K562 (cell line): ENCODE measurements around the gene BCL2L12. TPM values are rescaled to one million over a fixed set of nuclear protein-coding genes. Genes with fewer than 3 reads are reported as not detected.

Experiments used
- ATAC-seq: fragments of 200-7000 bp; cut with Tn5 transposase; 3 replicates; pipeline ENCODE4 v1.9.1; 2020; ENCODE audit warnings: moderate library complexity
- BruUV-seq: library from RNA; stranded (reverse); fragments of 400-500 nt; replicated peaks from 2 replicates; lab custom pipeline; 2021; lab: Mats Ljungman, UMichigan
- CTCF ChIA-PET: fragments of 300-600 bp; formaldehyde crosslinking; extraction: SDS; loops from one replicate; lab custom pipeline; 2021; ENCODE audit warnings: low intra/inter-chr PET ratio; lab: Yijun Ruan, JAX
- POLR2A ChIA-PET: fragments of 300-600, 350-650 bp; sonication (Branson Sonifier 250); formaldehyde crosslinking; extraction: SDS; loops from one replicate; lab custom pipeline; 2021; ENCODE audit warnings: antibody characterized with exemption, inconsistent platforms; lab: Yijun Ruan, JAX
- DNase-seq, 4 experiments: peaks; one replicate each; pipeline versions ENCODE4 v3.0.0 to v3.0.0-alpha.2; 2011 to 2018; ENCODE audit warnings: low spot score in 3 of 4, mixed read lengths in 3 of 4; ENCODE audit errors: extremely low read depth in 1 of 4
- FAIRE-seq: peaks from 2 replicates; lab custom pipeline; 2011; peaks lifted over from hg19 to GRCh38; lab: Jason Lieb, UNC
- H2AFZ ChIP-seq: 2 replicates; pipeline ENCODE4 v1.6.0; 2011; ENCODE audit warnings: low read depth, low read length, control low read depth, inconsistent platforms
- H3K27ac ChIP-seq: fragments of 200-600 bp; 3 replicates; pipeline ENCODE4 v1.8.0; 2011; ENCODE audit warnings: low read depth, mild to moderate bottlenecking, control low read depth, inconsistent platforms, low read length, moderate library complexity, mixed read lengths; ENCODE audit errors: extremely low read depth
- H3K27me3 ChIP-seq, 2 experiments: fragments of 300-600 bp in 1 of 2; 2 replicates in 1 of 2; 3 replicates in 1 of 2; pipeline versions ENCODE4 v1.6.0 to v1.8.0; 2011; ENCODE audit warnings: inconsistent platforms in 2 of 2, low read length in 2 of 2, mild to moderate bottlenecking in 1 of 2, mixed read lengths in 1 of 2, moderate library complexity in 1 of 2; ENCODE audit not compliant: control insufficient read depth in 2 of 2, insufficient read depth in 2 of 2
- H3K36me3 ChIP-seq: fragments of 300-600 bp; 3 replicates; pipeline ENCODE4 v1.8.0; 2011; ENCODE audit warnings: mild to moderate bottlenecking, low read length, inconsistent platforms; ENCODE audit not compliant: control insufficient read depth, insufficient read depth
- H3K4me1 ChIP-seq, 2 experiments: fragments of 200-600 bp in 1 of 2; replicated peaks in 1 of 2; 2 replicates in 1 of 2; 3 replicates in 1 of 2; pipeline versions ENCODE4 v1.5.1 to v1.8.0; 2011; ENCODE audit warnings: inconsistent platforms in 2 of 2, low read length in 2 of 2, mild to moderate bottlenecking in 1 of 2, mixed read lengths in 1 of 2, moderate library complexity in 1 of 2; ENCODE audit not compliant: control insufficient read depth in 2 of 2, insufficient read depth in 2 of 2
- H3K4me2 ChIP-seq: 2 replicates; pipeline ENCODE4 v1.6.1; 2011; ENCODE audit warnings: low read length, control low read depth, inconsistent platforms, mixed read lengths; ENCODE audit not compliant: insufficient read depth
- H3K4me3 ChIP-seq: fragments of 200-600 bp; sonication (generic), shearing (Covaris generic); 2 replicates; pipeline ENCODE4 v1.5.1; 2016; ENCODE audit warnings: control low read depth, inconsistent platforms
- H3K79me2 ChIP-seq: fragments of 200-600 bp; 3 replicates; pipeline ENCODE4 v1.8.0; 2011; ENCODE audit warnings: low read length, inconsistent platforms; ENCODE audit not compliant: control insufficient read depth, insufficient read depth
- H3K9ac ChIP-seq, 2 experiments: 2 replicates each; pipeline versions ENCODE4 v1.6.0 to v1.6.1; 2011; ENCODE audit warnings: low read depth in 2 of 2, low read length in 2 of 2, control low read depth in 1 of 2, inconsistent platforms in 1 of 2, mild to moderate bottlenecking in 1 of 2, mixed read lengths in 1 of 2; ENCODE audit not compliant: insufficient read depth in 1 of 2
- H3K9me1 ChIP-seq: one replicate; pipeline ENCODE4 v1.6.0; 2011; ENCODE audit warnings: inconsistent platforms, mild to moderate bottlenecking, low read length, moderate library complexity; ENCODE audit not compliant: control insufficient read depth, insufficient read depth
- H3K9me3 ChIP-seq: replicated peaks from 2 replicates; pipeline ENCODE4 v1.5.1; 2011; ENCODE audit warnings: low read depth, low read length, inconsistent platforms; ENCODE audit not compliant: control insufficient read depth, insufficient read depth
- H4K20me1 ChIP-seq: replicated peaks from 2 replicates; pipeline ENCODE4 v1.6.1; 2011; ENCODE audit warnings: low read length, inconsistent platforms, mixed read lengths; ENCODE audit not compliant: control insufficient read depth, insufficient read depth
- C11orf30 ChIP-seq: fragments of 450-650 bp; IDR thresholded peaks from 2 replicates; pipeline ENCODE4 v1.6.1; 2016; ENCODE audit warnings: low read depth, mild to moderate bottlenecking
- GABPA ChIP-seq: fragments of 200-800 bp; sonication (Bioruptor generic); conservative IDR thresholded peaks from 2 replicates; pipeline ENCODE4 v1.6.1; 2016; ENCODE audit warnings: low read depth, missing genetic modification characterization, missing compliant biosample characterization
- HDAC3 ChIP-seq: fragments of 450-650 bp; IDR thresholded peaks from 2 replicates; pipeline ENCODE4 v1.6.1; 2018; ENCODE audit warnings: borderline replicate concordance, mild to moderate bottlenecking, moderate library complexity; ENCODE audit not compliant: partially characterized antibody
- HDAC6 ChIP-seq: IDR thresholded peaks from 2 replicates; pipeline ENCODE4 v1.6.1; 2012; ENCODE audit warnings: low read depth, mild to moderate bottlenecking, control low read depth, inconsistent platforms, low read length, moderate library complexity
- HLTF ChIP-seq: fragments of 450-650 bp; IDR thresholded peaks from 2 replicates; pipeline ENCODE4 v1.6.1; 2016
- HNRNPL ChIP-seq: fragments of 200-400 bp; formaldehyde crosslinking; IDR thresholded peaks from 2 replicates; pipeline ENCODE4 v1.6.1; 2017; ENCODE audit warnings: low read depth, mild to moderate bottlenecking, low read length
- KAT8 ChIP-seq: fragments of 450-650 bp; IDR thresholded peaks from 2 replicates; pipeline ENCODE4 v1.6.1; 2016; ENCODE audit warnings: low read depth, mild to moderate bottlenecking
- MTA1 ChIP-seq: fragments of 450-650 bp; IDR thresholded peaks from 2 replicates; pipeline ENCODE4 v1.6.1; 2017; ENCODE audit warnings: borderline replicate concordance
- MXI1 ChIP-seq: IDR thresholded peaks from 2 replicates; pipeline ENCODE4 v1.6.1; 2011; ENCODE audit warnings: low read depth, mild to moderate bottlenecking, improper control_type of control experiment, low read length
- NR2C2 ChIP-seq, 2 experiments: fragments of 200-800 bp in 1 of 2; sonication (Bioruptor generic) in 1 of 2; sonication (generic) in 1 of 2; formaldehyde crosslinking in 1 of 2; IDR thresholded peaks; 2 replicates each; pipeline versions ENCODE4 v1.6.1 to v1.8.0; 2016 to 2022; ENCODE audit warnings: mild to moderate bottlenecking in 1 of 2, missing compliant biosample characterization in 1 of 2, missing genetic modification characterization in 1 of 2, missing genetic modification reagents in 1 of 2
- SP2 ChIP-seq: IDR thresholded peaks from 2 replicates; pipeline ENCODE4 v1.6.1; 2011; ENCODE audit warnings: mild to moderate bottlenecking, low read depth, low read length, moderate library complexity; ENCODE audit not compliant: poor library complexity, severe bottlenecking; ENCODE audit errors: extremely low read depth
- ZNF212 ChIP-seq: fragments of 450-650 bp; formaldehyde crosslinking; IDR thresholded peaks from 2 replicates; pipeline ENCODE4 v1.4.0; 2020; ENCODE audit warnings: mild to moderate bottlenecking
- ZNF431 ChIP-seq: sonication (generic); formaldehyde crosslinking; IDR thresholded peaks from 2 replicates; pipeline ENCODE4 v1.8.0; 2022; ENCODE audit warnings: mild to moderate bottlenecking, missing genetic modification reagents
- ZNF57 ChIP-seq: fragments of 450-650 bp; formaldehyde crosslinking; IDR thresholded peaks from 2 replicates; pipeline ENCODE4 v1.4.0; 2020; ENCODE audit warnings: mild to moderate bottlenecking, moderate library complexity
- ZNF766 ChIP-seq: fragments of 200-800 bp; sonication (Bioruptor generic); conservative IDR thresholded peaks from 2 replicates; pipeline ENCODE4 v1.6.1; 2016; ENCODE audit warnings: missing genetic modification characterization, missing compliant biosample characterization
- WGBS: fragments of 100-300 bp; shearing (Covaris generic); methylation state at CpG from one replicate; pipeline ENCODE4 v1.1.6; 2016; ENCODE audit warnings: low coverage, mixed read lengths; ENCODE audit not compliant: insufficient coverage; ENCODE audit errors: missing lambda C conversion rate; 5-methylcytosine and 5-hydroxymethylcytosine counted together
- in situ Hi-C: fragments of 300-500 bp; cut with MboI; formaldehyde crosslinking; loops from 4 replicates; pipeline ENCODE4 v1.15.0; 2018; ENCODE audit warnings: inconsistent platforms, mixed read lengths
- intact Hi-C: fragments of 100-400 bp; cut with micrococcal nuclease; formaldehyde crosslinking; loops from 2 replicates; pipeline ENCODE4 v1.14.2; 2022
- polyA plus RNA-seq, 8 experiments: library from polyadenylated mRNA; depleted of rRNA in 4 of 8; stranded (reverse) in 5 of 8; unstranded in 3 of 8; fragments of >200 nt; fragmentation: Nextera tagmentation in 2 of 8; fragmentation: Illumina TruSeq in 1 of 8; extraction: Ambion mirVana in 2 of 8; extraction: Trizol in 1 of 8; gene quantifications; 2 replicates each; pipeline versions ENCODE4 v1.2.1 to v1.2.3, GENCODE V29; 2011 to 2014; ENCODE audit warnings: inconsistent platforms in 1 of 8, missing spikeins in 1 of 8
- total RNA-seq, 7 experiments: library from RNA; depleted of rRNA in 6 of 7; stranded (reverse); fragments of >200 nt in 6 of 7; fragmentation: Illumina TruSeq in 2 of 7; extraction: Trizol in 2 of 7; gene quantifications; 2 replicates each; pipeline versions ENCODE4 v1.2.1 to v1.2.3, GENCODE V29; 2011 to 2021; ENCODE audit warnings: low replicate concordance in 1 of 7
- TF ChIP-seq, protein P1 (sequence below): fragments of 450-650 bp; IDR thresholded peaks from 2 replicates; pipeline ENCODE4 v1.6.1; 2016; ENCODE audit warnings: low read depth, mild to moderate bottlenecking, moderate library complexity
- TF ChIP-seq, protein P2 (sequence below): fragments of 250-450 bp; sonication (Bioruptor Pico); IDR thresholded peaks from 2 replicates; pipeline ENCODE4 v1.5.0; 2020; ENCODE audit warnings: mild to moderate bottlenecking, borderline replicate concordance

BCL2L12 gene
- total and polyA plus RNA-seq, 9 of the 15 experiments (the other 6 are each of a cell fraction or from before 2014, with no cell fraction given), result 7.4 to 263 (median 81.2) TPM

DNA sequence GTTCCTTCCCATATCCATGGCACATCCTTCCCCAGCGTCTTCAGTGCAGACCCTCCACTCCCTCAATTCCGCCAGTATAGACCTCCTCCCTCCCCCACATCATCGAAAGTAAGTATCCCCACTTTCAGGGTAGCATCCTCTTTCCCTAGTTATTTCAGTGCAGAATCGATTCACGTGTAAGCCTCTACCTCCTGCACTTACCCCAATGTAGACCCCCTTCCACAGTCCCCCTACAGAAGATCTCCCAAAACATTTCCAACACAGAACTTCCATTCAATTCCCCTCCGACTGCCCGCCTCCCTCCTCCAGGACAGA lies 740 bp upstream of the BCL2L12 start (continued):
- TF ChIP-seq ZNF431 (CRISPR knock-in tag), result no peak
- TF ChIP-seq GABPA, result peak; percentile 27
- TF ChIP-seq HDAC3, result peak; percentile 12
- TF ChIP-seq, protein P1, sequence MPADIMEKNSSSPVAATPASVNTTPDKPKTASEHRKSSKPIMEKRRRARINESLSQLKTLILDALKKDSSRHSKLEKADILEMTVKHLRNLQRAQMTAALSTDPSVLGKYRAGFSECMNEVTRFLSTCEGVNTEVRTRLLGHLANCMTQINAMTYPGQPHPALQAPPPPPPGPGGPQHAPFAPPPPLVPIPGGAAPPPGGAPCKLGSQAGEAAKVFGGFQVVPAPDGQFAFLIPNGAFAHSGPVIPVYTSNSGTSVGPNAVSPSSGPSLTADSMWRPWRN, result 0 out of 2 replicates have a peak, but pooled peaks have one; percentile 7
- TF ChIP-seq SP2, result no peak
- 0 out of 2 replicates have a peak, but pooled peaks have one; percentile 9 for TF ChIP-seq MTA1

DNA sequence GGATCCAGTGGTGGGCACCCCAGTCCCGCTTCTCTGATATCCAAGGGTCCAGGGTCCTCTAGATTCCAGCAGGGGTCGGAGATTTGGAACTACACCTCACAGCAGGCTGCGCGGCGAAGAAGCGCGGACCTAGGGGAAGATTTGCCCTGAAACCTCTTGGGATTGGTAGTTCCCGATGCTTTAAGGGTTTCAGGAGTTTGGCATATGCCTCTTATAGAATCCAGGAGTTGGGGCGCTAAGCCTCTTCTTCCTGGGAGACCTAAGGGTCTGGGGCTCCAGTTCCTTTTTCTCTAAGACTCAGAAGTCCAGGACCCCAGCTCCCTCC lies 349 bp downstream of the BCL2L12 start:
- Histone ChIP-seq H3K27ac (peak overlapping the region; percentile 91), H3K9me1 (no peaks in the 10 kb centered on the region), H3K4me2 (peak overlapping the region; percentile 99), H3K4me1 (peaks cover 7 to 33% of the 10 kb centered on the region in 2 experiments; a peak in 4 of 5 replicates), H3K9ac (peak overlapping the region; percentile 94 to 98), H3K9me3 (no peaks in the 10 kb centered on the region), H3K79me2 (peaks cover 58% of the 10 kb centered on the region), H3K27me3 (no peaks in the 10 kb centered on the region), H2AFZ (peak overlapping the region; percentile 18; the same call in 1 of the 2 replicates), H4K20me1 (peaks cover 6% of the 10 kb centered on the region; the same call in 1 of the 2 replicates), H3K4me3 (peak overlapping the region; percentile 81), H3K36me3 (peaks cover 59% of the 10 kb centered on the region)
- in situ Hi-C loops (no loop called here), intact Hi-C loops (no loop called here)
- no peak for FAIRE-seq
- no peak for DNase-seq
- ChIA-PET CTCF (no interaction called here), POLR2A (interaction anchor here (0.8 to 6.1 kb wide), 4 partner anchors 10 to 119 kb away, joined by 3 to 35 read pairs (median 16); partner anchors contain the start of gene PRMT1)
- peak; percentile 54 for ATAC-seq
- TSS peak; percentile 84 for BruUV-seq
- 0% methylated on average over 9 of the region's 9 CpGs for WGBS
- TF ChIP-seq HLTF (0 out of 2 replicates have a peak, but pooled peaks have one; percentile 16), ZNF57 (no peak), MXI1 (no peak), KAT8 (no peak), HDAC6 (no peak), C11orf30 (peak; percentile 2; the same call in 1 of the 2 replicates), ZNF212 (CRISPR knock-in tag) (no peak), ZNF766 (CRISPR knock-in tag) (peak; percentile 65; the same call in 1 of the 2 replicates), HNRNPL (no peak), NR2C2 (CRISPR knock-in tag; IDR thresholded peaks at IDR 0.05) (no peak), NR2C2 (tag; IDR thresholded peaks at IDR 0.05) (peak; percentile 15; the same call in 1 of the 2 replicates)
- TF ChIP-seq, protein P2, sequence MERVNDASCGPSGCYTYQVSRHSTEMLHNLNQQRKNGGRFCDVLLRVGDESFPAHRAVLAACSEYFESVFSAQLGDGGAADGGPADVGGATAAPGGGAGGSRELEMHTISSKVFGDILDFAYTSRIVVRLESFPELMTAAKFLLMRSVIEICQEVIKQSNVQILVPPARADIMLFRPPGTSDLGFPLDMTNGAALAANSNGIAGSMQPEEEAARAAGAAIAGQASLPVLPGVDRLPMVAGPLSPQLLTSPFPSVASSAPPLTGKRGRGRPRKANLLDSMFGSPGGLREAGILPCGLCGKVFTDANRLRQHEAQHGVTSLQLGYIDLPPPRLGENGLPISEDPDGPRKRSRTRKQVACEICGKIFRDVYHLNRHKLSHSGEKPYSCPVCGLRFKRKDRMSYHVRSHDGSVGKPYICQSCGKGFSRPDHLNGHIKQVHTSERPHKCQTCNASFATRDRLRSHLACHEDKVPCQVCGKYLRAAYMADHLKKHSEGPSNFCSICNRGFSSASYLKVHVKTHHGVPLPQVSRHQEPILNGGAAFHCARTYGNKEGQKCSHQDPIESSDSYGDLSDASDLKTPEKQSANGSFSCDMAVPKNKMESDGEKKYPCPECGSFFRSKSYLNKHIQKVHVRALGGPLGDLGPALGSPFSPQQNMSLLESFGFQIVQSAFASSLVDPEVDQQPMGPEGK, result no peak
